Loucy (cell line): Measurements from ENCODE around the gene FAM222B.

Experiments used
- H2AFZ ChIP-seq: fragments of 200-600 bp; sonication (generic); 2 replicates; pipeline ENCODE4 v1.6.0; 2016; ENCODE audit warnings: antibody characterized with exemption, mild to moderate bottlenecking, low read length, moderate library complexity
- H3F3A ChIP-seq: fragments of 200-600 bp; 2 replicates; pipeline ENCODE4 v1.6.0; 2016; ENCODE audit warnings: antibody characterized with exemption, low read depth, mild to moderate bottlenecking
- H3K27me3 ChIP-seq: fragments of 200-600 bp; sonication (generic); 2 replicates; pipeline ENCODE4 v1.6.1; 2014; ENCODE audit warnings: low read length, mild to moderate bottlenecking; ENCODE audit not compliant: insufficient read depth, poor library complexity, severe bottlenecking
- H3K36me3 ChIP-seq: fragments of 200-600 bp; sonication (generic); 2 replicates; pipeline ENCODE4 v1.6.1; 2016; ENCODE audit warnings: low read length; ENCODE audit not compliant: insufficient read depth
- H3K4me1 ChIP-seq: fragments of 200-600 bp; sonication (generic); 2 replicates; pipeline ENCODE4 v1.5.1; 2014; ENCODE audit warnings: low read length, mild to moderate bottlenecking; ENCODE audit not compliant: insufficient read depth, poor library complexity, severe bottlenecking
- H3K4me2 ChIP-seq: fragments of 200-600 bp; sonication (generic); 2 replicates; pipeline ENCODE4 v1.6.0; 2014; ENCODE audit warnings: antibody characterized with exemption, low read length, low read depth, mild to moderate bottlenecking; ENCODE audit not compliant: poor library complexity, severe bottlenecking
- H3K4me3 ChIP-seq: fragments of 200-600 bp; sonication (generic); 2 replicates; pipeline ENCODE4 v1.5.1; 2014; ENCODE audit warnings: low read length, mild to moderate bottlenecking, mixed read lengths; ENCODE audit not compliant: poor library complexity, severe bottlenecking
- H3K79me2 ChIP-seq: fragments of 200-600 bp; sonication (generic); 2 replicates; pipeline ENCODE4 v1.6.1; 2014; ENCODE audit warnings: low read length; ENCODE audit not compliant: insufficient read depth
- H3K9ac ChIP-seq: fragments of 200-600 bp; sonication (generic); 2 replicates; pipeline ENCODE4 v1.6.0; 2014; ENCODE audit warnings: mild to moderate bottlenecking, low read depth, low read length, moderate library complexity; ENCODE audit not compliant: poor library complexity, severe bottlenecking
- H3K9me2 ChIP-seq: fragments of 200-600 bp; sonication (generic); replicated peaks from 2 replicates; pipeline ENCODE4 v1.6.1; 2016; ENCODE audit warnings: low read depth, low read length, mixed read lengths
- H3K9me3 ChIP-seq: fragments of 200-600 bp; sonication (generic); 2 replicates; pipeline ENCODE4 v1.6.1; 2014; ENCODE audit warnings: mild to moderate bottlenecking, antibody characterized with exemption, low read length, low read depth; ENCODE audit not compliant: insufficient read depth
- H4K20me1 ChIP-seq: fragments of 200-600 bp; sonication (generic); 2 replicates; pipeline ENCODE4 v1.6.0; 2014; ENCODE audit warnings: antibody characterized with exemption, low read length, mild to moderate bottlenecking; ENCODE audit not compliant: insufficient read depth, poor library complexity, severe bottlenecking
- EZH2phosphoT487 ChIP-seq: fragments of 200-600 bp; IDR thresholded peaks from 2 replicates; pipeline ENCODE4 v1.6.1; 2018; ENCODE audit warnings: antibody characterized with exemption, mild to moderate bottlenecking, moderate library complexity, borderline replicate concordance
- TF ChIP-seq, protein P1 (sequence below): fragments of 200-600 bp; sonication (generic); conservative IDR thresholded peaks from 2 replicates; pipeline ENCODE4 v1.5.1; 2014; ENCODE audit warnings: mild to moderate bottlenecking, antibody characterized with exemption, low read length

The FAM222B gene

DNA sequence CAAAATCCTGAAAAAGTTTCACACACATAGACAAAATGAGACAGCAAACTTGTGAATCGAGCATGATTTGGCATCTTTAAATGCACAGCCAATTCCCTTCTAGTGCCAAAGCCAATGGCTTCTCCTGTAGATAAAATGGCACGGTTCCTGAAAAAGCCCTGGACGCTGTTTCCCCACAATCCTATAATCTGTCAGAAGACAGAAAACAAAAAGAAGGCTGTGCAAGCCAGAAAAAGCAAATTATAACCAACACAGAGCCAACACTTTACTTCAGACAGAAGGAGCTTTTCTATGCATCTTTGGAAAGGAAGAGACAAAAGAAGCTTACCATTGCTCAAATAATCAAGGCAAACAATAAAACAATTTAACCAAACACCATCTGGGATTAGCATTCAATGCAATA, 23.8 kb downstream of the FAM222B start:
- H4K20me1 ChIP-seq: no peaks in the 10 kb centered on the region
- no peak overlapping the region for H2AFZ ChIP-seq
- TF ChIP-seq, protein P1, sequence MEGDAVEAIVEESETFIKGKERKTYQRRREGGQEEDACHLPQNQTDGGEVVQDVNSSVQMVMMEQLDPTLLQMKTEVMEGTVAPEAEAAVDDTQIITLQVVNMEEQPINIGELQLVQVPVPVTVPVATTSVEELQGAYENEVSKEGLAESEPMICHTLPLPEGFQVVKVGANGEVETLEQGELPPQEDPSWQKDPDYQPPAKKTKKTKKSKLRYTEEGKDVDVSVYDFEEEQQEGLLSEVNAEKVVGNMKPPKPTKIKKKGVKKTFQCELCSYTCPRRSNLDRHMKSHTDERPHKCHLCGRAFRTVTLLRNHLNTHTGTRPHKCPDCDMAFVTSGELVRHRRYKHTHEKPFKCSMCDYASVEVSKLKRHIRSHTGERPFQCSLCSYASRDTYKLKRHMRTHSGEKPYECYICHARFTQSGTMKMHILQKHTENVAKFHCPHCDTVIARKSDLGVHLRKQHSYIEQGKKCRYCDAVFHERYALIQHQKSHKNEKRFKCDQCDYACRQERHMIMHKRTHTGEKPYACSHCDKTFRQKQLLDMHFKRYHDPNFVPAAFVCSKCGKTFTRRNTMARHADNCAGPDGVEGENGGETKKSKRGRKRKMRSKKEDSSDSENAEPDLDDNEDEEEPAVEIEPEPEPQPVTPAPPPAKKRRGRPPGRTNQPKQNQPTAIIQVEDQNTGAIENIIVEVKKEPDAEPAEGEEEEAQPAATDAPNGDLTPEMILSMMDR: no peak
- no peak for TF ChIP-seq EZH2phosphoT487
- H3K79me2 ChIP-seq: peaks cover 65% of the 10 kb centered on the region
- H3K4me3 ChIP-seq: no peak overlapping the region
- H3K27me3 ChIP-seq: no peaks in the 10 kb centered on the region
- no peak overlapping the region for H3K4me2 ChIP-seq
- no peaks in the 10 kb centered on the region for H3K9me3 ChIP-seq
- no peak overlapping the region for H3K9ac ChIP-seq
- H3K36me3 ChIP-seq: no peaks in the 10 kb centered on the region
- H3K4me1 ChIP-seq: no peaks in the 10 kb centered on the region
- no peaks in the 10 kb centered on the region for H3F3A ChIP-seq
- H3K9me2 ChIP-seq: no peaks in the 10 kb centered on the region

DNA sequence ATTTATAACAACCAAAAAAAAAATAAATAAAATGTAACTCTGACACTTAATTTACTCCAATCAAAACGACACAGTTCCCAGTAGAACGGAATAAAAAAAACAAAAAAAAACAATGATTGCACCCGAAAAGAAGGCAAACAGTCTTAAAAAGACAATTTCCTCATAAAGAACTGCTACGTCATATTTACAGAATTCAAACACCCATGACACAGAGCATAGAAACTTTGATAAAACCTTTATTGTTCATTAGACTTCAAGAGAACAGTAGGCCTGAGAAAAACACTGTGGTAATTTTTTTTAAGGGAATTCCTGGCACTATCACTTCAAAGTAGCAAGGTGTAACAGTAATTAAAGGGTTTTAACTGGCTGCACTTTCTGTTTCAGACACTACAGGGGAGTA, 26.1 kb downstream of the FAM222B start:
- peaks cover 8% of the 10 kb centered on the region for H3K4me1 ChIP-seq
- no peak overlapping the region for H2AFZ ChIP-seq
- H3K4me2 ChIP-seq: no peak overlapping the region
- H3K4me3 ChIP-seq: no peak overlapping the region
- no peaks in the 10 kb centered on the region for H3K9me3 ChIP-seq
- H4K20me1 ChIP-seq: no peaks in the 10 kb centered on the region
- 0 out of 2 replicates have a peak, but pooled peaks cover 3% of the 10 kb centered on the region for H3F3A ChIP-seq
- H3K9me2 ChIP-seq: no peaks in the 10 kb centered on the region
- no peak overlapping the region for H3K9ac ChIP-seq
- H3K79me2 ChIP-seq: peaks cover 75% of the 10 kb centered on the region
- TF ChIP-seq EZH2phosphoT487: no peak
- TF ChIP-seq, protein P1: no peak
- no peaks in the 10 kb centered on the region for H3K27me3 ChIP-seq
- no peaks in the 10 kb centered on the region for H3K36me3 ChIP-seq

DNA sequence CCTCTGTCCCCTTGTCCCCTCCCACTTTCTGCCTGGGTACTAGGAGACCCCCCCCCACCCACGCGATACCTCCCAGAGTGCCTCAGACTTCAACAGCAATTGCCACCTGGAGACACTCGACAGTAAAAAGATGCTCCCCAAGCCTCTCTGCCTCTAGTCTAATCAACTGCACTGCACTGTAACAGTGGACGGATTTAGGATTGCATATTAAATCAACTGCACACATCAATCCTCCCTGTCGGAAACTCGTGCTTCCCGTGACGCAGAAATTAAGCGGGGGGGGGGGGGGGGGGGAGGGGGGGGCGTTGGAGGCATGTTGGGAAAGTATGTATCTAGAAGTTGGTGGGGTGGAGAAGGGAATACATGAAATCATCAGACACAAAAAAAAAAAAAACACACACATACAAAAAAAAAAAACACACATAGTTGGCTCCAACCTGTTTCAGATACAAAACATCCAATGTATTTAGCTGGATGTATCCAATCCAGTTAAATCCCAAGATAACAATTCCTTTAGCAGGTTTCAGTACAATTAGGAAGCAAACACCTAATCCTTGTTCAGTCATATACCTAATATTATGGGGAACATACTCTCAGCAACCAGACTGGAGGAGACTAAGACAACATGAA, 29.7 kb downstream of the FAM222B start:
- TF ChIP-seq, protein P1: no peak
- TF ChIP-seq EZH2phosphoT487: no peak
- H3K27me3 ChIP-seq: no peaks in the 10 kb centered on the region
- peak overlapping the region; percentile 82 for H3K9ac ChIP-seq
- no peaks in the 10 kb centered on the region for H3K9me3 ChIP-seq
- peaks cover 91% of the 10 kb centered on the region for H3K79me2 ChIP-seq
- peak overlapping the region; percentile 91 for H3K4me3 ChIP-seq
- H3F3A ChIP-seq: 0 out of 2 replicates have a peak, but pooled peaks cover 3% of the 10 kb centered on the region
- H4K20me1 ChIP-seq: peaks cover 24% of the 10 kb centered on the region
- H3K9me2 ChIP-seq: no peaks in the 10 kb centered on the region
- H3K4me2 ChIP-seq: peak overlapping the region; percentile 77
- H3K4me1 ChIP-seq: peaks cover 28% of the 10 kb centered on the region
- no peaks in the 10 kb centered on the region for H3K36me3 ChIP-seq
- peak overlapping the region; percentile 94 for H2AFZ ChIP-seq
